ENCODE results near the gene LRRC4C. TPM values are rescaled to one million over a fixed set of nuclear protein-coding genes. Genes with fewer than 3 reads are reported as not detected.
A peak's percentile ranks its signal among the peaks of the same experiment; 100 is the strongest.

Gene LRRC4C
- polyA plus RNA-seq, 1 donor from 2014 or later, result 24.3 TPM

- Histone ChIP-seq H3K4me3 (ENCODE audit: low read length) (no peak overlapping the region), H2AFZ (ENCODE audit: low read depth, low read length) (no peak overlapping the region), H3K9me2 (ENCODE audit: insufficient read depth, low read length) (no peaks in the 10 kb centered on the region), H3K79me2 (replicated peaks; ENCODE audit: insufficient read depth, low read length) (no peaks in the 10 kb centered on the region), H3K9me3 (ENCODE audit: low read length) (no peaks in the 10 kb centered on the region), H4K20me1 (ENCODE audit: insufficient read depth) (no peaks in the 10 kb centered on the region), H3K27ac (ENCODE audit: low read length) (no peak overlapping the region), H3K27me3 (ENCODE audit: insufficient read depth, low read depth, low read length) (no peaks in the 10 kb centered on the region), H3K36me3 (ENCODE audit: insufficient read depth, low read length) (no peaks in the 10 kb centered on the region), H3K9ac (ENCODE audit: low read length) (no peak overlapping the region), H3K4me2 (ENCODE audit: low read length) (no peak overlapping the region), H3F3A (ENCODE audit: insufficient read depth, low read length, poor library complexity, severe bottlenecking) (no peaks in the 10 kb centered on the region)
- TF ChIP-seq POLR2AphosphoS5 (IDR thresholded peaks at IDR 0.05) (no peak), CTCF (IDR thresholded peaks at IDR 0.05; ENCODE audit: poor library complexity, severe bottlenecking) (no peak), EZH2 (IDR thresholded peaks at IDR 0.05; ENCODE audit: borderline replicate concordance, insufficient read depth, low read length, poor library complexity, severe bottlenecking) (no peak), RAD21 (conservative IDR thresholded peaks at IDR 0.05) (no peak)
Observed at GRCh38 chr11:40975076-40975475, 484.4 kb downstream of the LRRC4C start.

- Histone ChIP-seq H3K4me2 (ENCODE audit: low read length) (no peak overlapping the region), H3K9ac (ENCODE audit: low read length) (no peak overlapping the region), H4K20me1 (ENCODE audit: insufficient read depth) (no peaks in the 10 kb centered on the region), H3K79me2 (replicated peaks; ENCODE audit: insufficient read depth, low read length) (no peaks in the 10 kb centered on the region), H3K4me3 (ENCODE audit: low read length) (no peak overlapping the region), H3K27ac (ENCODE audit: low read length) (no peak overlapping the region), H3K9me2 (ENCODE audit: insufficient read depth, low read length) (no peaks in the 10 kb centered on the region), H3K9me3 (ENCODE audit: low read length) (no peaks in the 10 kb centered on the region), H3K27me3 (ENCODE audit: insufficient read depth, low read depth, low read length) (no peaks in the 10 kb centered on the region), H3F3A (ENCODE audit: insufficient read depth, low read length, poor library complexity, severe bottlenecking) (no peaks in the 10 kb centered on the region), H3K36me3 (ENCODE audit: insufficient read depth, low read length) (no peaks in the 10 kb centered on the region), H2AFZ (ENCODE audit: low read depth, low read length) (no peak overlapping the region)
- TF ChIP-seq POLR2AphosphoS5 (IDR thresholded peaks at IDR 0.05) (no peak), EP300 (conservative IDR thresholded peaks at IDR 0.05; ENCODE audit: poor library complexity, severe bottlenecking) (peak; percentile 37), RAD21 (conservative IDR thresholded peaks at IDR 0.05) (no peak), EZH2 (IDR thresholded peaks at IDR 0.05; ENCODE audit: borderline replicate concordance, insufficient read depth, low read length, poor library complexity, severe bottlenecking) (no peak)
Observed at GRCh38 chr11:40974186-40974795, 485.2 kb downstream of the LRRC4C start.

GRCh38 chr11:40958707-40959106, 500.7 kb downstream of the LRRC4C start:
- Histone ChIP-seq H3K4me2 (ENCODE audit: low read length) (no peak overlapping the region), H3K36me3 (ENCODE audit: insufficient read depth, low read length) (no peaks in the 10 kb centered on the region), H3K9me2 (ENCODE audit: insufficient read depth, low read length) (no peaks in the 10 kb centered on the region), H3K27me3 (ENCODE audit: insufficient read depth, low read depth, low read length) (no peaks in the 10 kb centered on the region), H3K4me3 (ENCODE audit: low read length) (no peak overlapping the region), H3K9ac (ENCODE audit: low read length) (no peak overlapping the region), H4K20me1 (ENCODE audit: insufficient read depth) (no peaks in the 10 kb centered on the region), H3K27ac (ENCODE audit: low read length) (no peak overlapping the region), H3F3A (ENCODE audit: insufficient read depth, low read length, poor library complexity, severe bottlenecking) (no peaks in the 10 kb centered on the region), H3K9me3 (ENCODE audit: low read length) (no peaks in the 10 kb centered on the region), H3K79me2 (replicated peaks; ENCODE audit: insufficient read depth, low read length) (no peaks in the 10 kb centered on the region), H2AFZ (ENCODE audit: low read depth, low read length) (no peak overlapping the region)
- no peak for TF ChIP-seq RAD21 (conservative IDR thresholded peaks at IDR 0.05)
- no peak for TF ChIP-seq POLR2AphosphoS5 (IDR thresholded peaks at IDR 0.05)
- TF ChIP-seq EP300 (conservative IDR thresholded peaks at IDR 0.05; ENCODE audit: poor library complexity, severe bottlenecking), result no peak
- TF ChIP-seq REST (IDR thresholded peaks at IDR 0.05; ENCODE audit: borderline replicate concordance), result no peak
- no peak for TF ChIP-seq MXI1 (conservative IDR thresholded peaks at IDR 0.05; ENCODE audit: poor library complexity, severe bottlenecking)
- no peak for TF ChIP-seq EZH2 (IDR thresholded peaks at IDR 0.05; ENCODE audit: borderline replicate concordance, insufficient read depth, low read length, poor library complexity, severe bottlenecking)
- TF ChIP-seq CTCF (IDR thresholded peaks at IDR 0.05; ENCODE audit: poor library complexity, severe bottlenecking), result no peak
- TF ChIP-seq TAF1 (IDR thresholded peaks at IDR 0.05; ENCODE audit: low read depth), result no peak
- no peak for TF ChIP-seq SMC3 (conservative IDR thresholded peaks at IDR 0.05; ENCODE audit: poor library complexity)

All from neural cell (in vitro differentiated cells).